H9 (cell line): ENCODE data around the gene MYADM. TPM values are rescaled to one million over a fixed set of nuclear protein-coding genes. Genes with fewer than 3 reads are reported as not detected.

ENCODE experiments used
- DNase-seq: peaks from one replicate; pipeline ENCODE4 v3.0.0-alpha.2; 2017
- H2AFZ ChIP-seq: one replicate; pipeline ENCODE4 v1.6.1; 2013; ENCODE audit warnings: mild to moderate bottlenecking, low read length, control low read depth, moderate library complexity
- H2AK5ac ChIP-seq: 2 replicates; pipeline ENCODE4 v1.6.1; 2013; ENCODE audit warnings: low read length, control low read depth, mixed read lengths; ENCODE audit not compliant: insufficient read length
- H2BK120ac ChIP-seq: one replicate; pipeline ENCODE4 v1.6.1; 2013; ENCODE audit warnings: low read depth, mild to moderate bottlenecking, low read length, control low read depth, inconsistent platforms; ENCODE audit not compliant: poor library complexity, severe bottlenecking
- H2BK12ac ChIP-seq: 2 replicates; pipeline ENCODE4 v1.6.1; 2013; ENCODE audit warnings: low read length, control low read depth, mixed read lengths, low read depth; ENCODE audit not compliant: insufficient read length
- H2BK15ac ChIP-seq: 2 replicates; pipeline ENCODE4 v1.6.1; 2013; ENCODE audit warnings: low read depth, low read length, control low read depth
- H2BK20ac ChIP-seq: one replicate; pipeline ENCODE4 v1.6.1; 2013; ENCODE audit warnings: low read depth, mild to moderate bottlenecking, low read length, control low read depth, inconsistent platforms; ENCODE audit not compliant: poor library complexity, severe bottlenecking
- H2BK5ac ChIP-seq: 2 replicates; pipeline ENCODE4 v1.6.1; 2013; ENCODE audit warnings: low read length, control low read depth, mixed read lengths; ENCODE audit not compliant: insufficient read length
- H3K14ac ChIP-seq: 2 replicates; pipeline ENCODE4 v1.6.1; 2013; ENCODE audit warnings: low read length, control low read depth; ENCODE audit not compliant: insufficient read depth
- H3K18ac ChIP-seq: 2 replicates; pipeline ENCODE4 v1.6.1; 2013; ENCODE audit warnings: low read depth, mild to moderate bottlenecking, mixed read lengths, low read length, control low read depth; ENCODE audit not compliant: insufficient read length
- H3K23ac ChIP-seq: 2 replicates; pipeline ENCODE4 v1.6.1; 2013; ENCODE audit warnings: low read length, control low read depth, mixed read lengths, low read depth; ENCODE audit not compliant: insufficient read length
- H3K23me2 ChIP-seq: 2 replicates; pipeline ENCODE4 v1.6.1; 2013; ENCODE audit warnings: low read depth, mild to moderate bottlenecking, mixed read lengths, low read length, control low read depth; ENCODE audit not compliant: insufficient read length, poor library complexity, severe bottlenecking
- H3K27ac ChIP-seq: 2 replicates; pipeline ENCODE4 v1.5.1; 2013; ENCODE audit warnings: low read length, control low read depth, mixed read lengths, low read depth; ENCODE audit not compliant: insufficient read length
- H3K27me3 ChIP-seq: 2 replicates; pipeline ENCODE4 v1.6.1; 2013; ENCODE audit warnings: low read length, control low read depth, inconsistent platforms; ENCODE audit not compliant: insufficient read depth
- H3K4ac ChIP-seq: 2 replicates; pipeline ENCODE4 v1.6.1; 2013; ENCODE audit warnings: low read depth, mild to moderate bottlenecking, control low read depth, inconsistent platforms, low read length, moderate library complexity
- H3K4me1 ChIP-seq: 2 replicates; pipeline ENCODE4 v1.6.1; 2013; ENCODE audit warnings: low read length, control low read depth, inconsistent platforms; ENCODE audit not compliant: insufficient read depth
- H3K4me2 ChIP-seq: 2 replicates; pipeline ENCODE4 v1.6.1; 2013; ENCODE audit warnings: low read length, control low read depth, mixed read lengths; ENCODE audit not compliant: insufficient read length, insufficient read depth
- H3K56ac ChIP-seq: 2 replicates; pipeline ENCODE4 v1.6.1; 2013; ENCODE audit warnings: low read depth, mild to moderate bottlenecking, mixed read lengths, low read length, control low read depth; ENCODE audit not compliant: insufficient read length
- H3K79me1 ChIP-seq: 2 replicates; pipeline ENCODE4 v1.6.1; 2013; ENCODE audit warnings: low read depth, mild to moderate bottlenecking, moderate library complexity, low read length, control low read depth, inconsistent platforms; ENCODE audit not compliant: insufficient read depth, poor library complexity, severe bottlenecking
- H3K79me2 ChIP-seq: 2 replicates; pipeline ENCODE4 v1.6.1; 2013; ENCODE audit warnings: low read length, control low read depth, inconsistent platforms; ENCODE audit not compliant: insufficient read depth
- H3K9ac ChIP-seq: 2 replicates; pipeline ENCODE4 v1.6.1; 2013; ENCODE audit warnings: low read length, control low read depth, mixed read lengths; ENCODE audit not compliant: insufficient read length; ENCODE audit errors: extremely low read depth
- H3K9me3 ChIP-seq: one replicate; pipeline ENCODE4 v1.6.1; 2013; ENCODE audit warnings: low read depth, low read length, inconsistent platforms; ENCODE audit not compliant: control insufficient read depth
- H3T11ph ChIP-seq: one replicate; pipeline ENCODE4 v1.6.1; 2013; ENCODE audit warnings: mild to moderate bottlenecking, low read length, control low read depth, inconsistent platforms
- H4K20me1 ChIP-seq: one replicate; pipeline ENCODE4 v1.6.1; 2013; ENCODE audit not compliant: control insufficient read depth, insufficient read length, insufficient read depth
- H4K5ac ChIP-seq: 2 replicates; pipeline ENCODE4 v1.6.1; 2013; ENCODE audit warnings: low read depth, mild to moderate bottlenecking, mixed read lengths, low read length, control low read depth; ENCODE audit not compliant: insufficient read length
- H4K8ac ChIP-seq: replicated peaks from 2 replicates; pipeline ENCODE4 v1.6.1; 2013; ENCODE audit warnings: low read length, control low read depth, mixed read lengths, low read depth; ENCODE audit not compliant: insufficient read length
- H4K91ac ChIP-seq: 2 replicates; pipeline ENCODE4 v1.6.1; 2013; ENCODE audit warnings: low read depth, mild to moderate bottlenecking, moderate library complexity, mixed read lengths, low read length, control low read depth; ENCODE audit not compliant: insufficient read length
- H3K27ac Mint-ChIP-seq, 3 experiments: 2 replicates in 2 of 3; 3 replicates in 1 of 3; pipeline ENCODE4 v1.8.0; 2020 to 2021; ENCODE audit warnings: mixed read lengths in 3 of 3, mild to moderate bottlenecking in 1 of 3, moderate library complexity in 1 of 3
- H3K27me3 Mint-ChIP-seq: 2 replicates; pipeline ENCODE4 v1.8.0; 2021; ENCODE audit warnings: low read depth, mild to moderate bottlenecking, moderate library complexity, mixed read lengths
- H3K36me3 Mint-ChIP-seq, 3 experiments: 2 replicates in 2 of 3; 3 replicates in 1 of 3; pipeline ENCODE4 v1.8.0; 2020 to 2021; ENCODE audit warnings: low read depth in 3 of 3, mixed read lengths in 3 of 3; ENCODE audit not compliant: insufficient read depth in 1 of 3
- H3K4me1 Mint-ChIP-seq, 2 experiments: 2 replicates each; pipeline ENCODE4 v1.8.0; 2020; ENCODE audit warnings: mixed read lengths in 2 of 2
- H3K4me3 Mint-ChIP-seq, 2 experiments: 2 replicates in 1 of 2; 3 replicates in 1 of 2; pipeline ENCODE4 v1.8.0; 2020 to 2021; ENCODE audit warnings: mild to moderate bottlenecking in 2 of 2, mixed read lengths in 2 of 2, moderate library complexity in 1 of 2
- H3K9me3 Mint-ChIP-seq, 2 experiments: 2 replicates in 1 of 2; 3 replicates in 1 of 2; pipeline ENCODE4 v1.8.0; 2020; ENCODE audit warnings: mild to moderate bottlenecking in 2 of 2, mixed read lengths in 2 of 2, moderate library complexity in 1 of 2
- CTCF ChIP-seq: fragments of 200-600 bp; sonication (generic); conservative IDR thresholded peaks from 3 replicates; pipeline ENCODE4 v1.8.0; 2021; ENCODE audit warnings: antibody characterized with exemption, mild to moderate bottlenecking
- WGBS: extraction: QIAGEN DNeasy Blood & Tissue Kit; methylation state at CpG from one replicate; pipeline ENCODE4 v1.1.7; 2013; ENCODE audit warnings: missing lambda C conversion rate, low lambda C conversion rate, mixed read lengths; ENCODE audit not compliant: insufficient read length; ENCODE audit errors: extremely low coverage; 5-methylcytosine and 5-hydroxymethylcytosine counted together
- total RNA-seq: library from RNA; stranded (reverse); gene quantifications from 2 replicates; pipeline ENCODE4 v1.2.1, GENCODE V29; 2021

The MYADM gene
- total RNA-seq, 1 experiment from 2014 or later: 116 TPM

DNA sequence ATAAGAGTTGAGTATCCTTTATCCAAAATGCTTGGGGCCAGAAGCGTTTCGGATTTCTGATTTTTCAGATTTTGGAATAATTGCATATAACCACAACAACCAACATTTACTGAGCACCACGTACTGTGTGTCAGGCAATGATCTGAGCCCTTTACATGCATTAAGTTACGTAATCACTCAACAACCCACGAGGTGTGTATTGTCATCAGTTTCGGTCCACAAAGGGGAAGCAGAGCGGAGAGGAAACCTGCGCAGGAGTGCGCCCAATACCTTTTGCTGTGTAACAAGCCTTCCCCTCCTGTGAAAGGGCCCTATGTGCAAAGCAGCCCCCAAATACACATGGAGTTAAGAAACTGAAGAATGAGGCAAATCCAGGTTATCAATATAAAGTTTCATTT, 22.8 kb upstream of the MYADM start:
- no peaks in the 10 kb centered on the region for H3K4me1 ChIP-seq
- H3K4me3 Mint-ChIP-seq: no peak overlapping the region

More for the DNA sequence above, 22.8 kb upstream of the MYADM start:
- Histone ChIP-seq H4K91ac (no peak overlapping the region), H4K8ac (no peak overlapping the region), H3K9ac (no peak overlapping the region), H2BK120ac (no peak overlapping the region), H3K23ac (no peak overlapping the region), H3K23me2 (no peaks in the 10 kb centered on the region), H2AK5ac (no peak overlapping the region), H2AFZ (no peak overlapping the region), H2BK15ac (no peak overlapping the region), H2BK5ac (no peak overlapping the region), H3K79me1 (no peaks in the 10 kb centered on the region), H3K9me3 (no peaks in the 10 kb centered on the region), H3K79me2 (no peaks in the 10 kb centered on the region), H3K18ac (no peak overlapping the region), H3K27me3 (no peaks in the 10 kb centered on the region; the same call in 1 of the 2 replicates), H3K4me2 (no peak overlapping the region), H2BK12ac (no peak overlapping the region), H3T11ph (no peak overlapping the region), H3K27ac (no peak overlapping the region), H4K20me1 (no peaks in the 10 kb centered on the region), H4K5ac (no peak overlapping the region), H3K56ac (no peak overlapping the region), H3K4ac (no peak overlapping the region), H3K14ac (no peak overlapping the region), H2BK20ac (no peak overlapping the region)
- no CpG with 5 or more reads among the region's 9 CpGs for WGBS
- H3K9me3 Mint-ChIP-seq: 0 out of 5 replicates have a peak, but pooled peaks cover 0 to 2% of the 10 kb centered on the region in 2 experiments
- DNase-seq: no peak
- peaks cover 17% of the 10 kb centered on the region for H3K27me3 Mint-ChIP-seq
- H3K27ac Mint-ChIP-seq: no peak overlapping the region
- no peaks in the 10 kb centered on the region; a peak in 1 of 7 replicates for H3K36me3 Mint-ChIP-seq
- peaks cover 6 to 7% of the 10 kb centered on the region in 2 experiments for H3K4me1 Mint-ChIP-seq
- no peak for TF ChIP-seq CTCF
